HCT116 (cell line): ENCODE measurements around the gene AUTS2. TPM values are rescaled to one million over a fixed set of nuclear protein-coding genes. Genes with fewer than 3 reads are reported as not detected.

Experiments used
- ATAC-seq: fragments of 200-7000 bp; cut with Tn5 transposase; 2 replicates; pipeline ENCODE4 v1.9.1; 2020; ENCODE audit warnings: mild to moderate bottlenecking, moderate library complexity
- BruUV-seq: library from RNA; stranded (reverse); fragments of 400-500 nt; replicated peaks from 2 replicates; lab custom pipeline; 2021; lab: Mats Ljungman, UMichigan
- CTCF ChIA-PET: fragments of 300-600 bp; sonication (Branson Sonifier 250); formaldehyde crosslinking; loops from one replicate; lab custom pipeline; 2021; ENCODE audit warnings: antibody characterized with exemption; lab: Charles Lee
- POLR2A ChIA-PET: fragments of 300-600, 350-600 bp; sonication (Branson Sonifier 250); formaldehyde crosslinking; loops from one replicate; lab custom pipeline; 2021; ENCODE audit warnings: antibody characterized with exemption; lab: Charles Lee
- RAD21 ChIA-PET, 2 experiments: fragments of 300-600 bp; sonication (Branson Sonifier 250); formaldehyde crosslinking; loops; one replicate each; lab custom pipeline; 2023; ENCODE audit warnings: low total read pairs in 2 of 2; ENCODE audit not compliant: uncharacterized antibody in 2 of 2, unreplicated experiment in 2 of 2, low non-redundant PET in 1 of 2; lab: Charles Lee
- DNase-seq: peaks from one replicate; pipeline ENCODE4 v3.0.0-alpha.2; 2010; ENCODE audit warnings: low read depth, low spot score
- H2AFZ ChIP-seq: fragments of 200-600 bp; shearing (Covaris generic), sonication (generic); 2 replicates; pipeline ENCODE4 v1.6.1; 2017; ENCODE audit warnings: low read depth, mixed run types, mixed read lengths, antibody characterized with exemption, low read length; ENCODE audit not compliant: poor library complexity, severe bottlenecking
- H3K27ac ChIP-seq: 2 replicates; pipeline ENCODE4 v1.5.1; 2012; ENCODE audit warnings: low read depth, low read length
- H3K27me3 ChIP-seq: fragments of 200-600 bp; sonication (generic); 2 replicates; pipeline ENCODE4 v1.6.1; 2016; ENCODE audit warnings: mixed run types, low read length, mixed read lengths; ENCODE audit not compliant: insufficient read depth
- H3K36me3 ChIP-seq, 2 experiments: fragments of 200-500 bp in 1 of 2; fragments of 200-600 bp in 1 of 2; sonication (Bioruptor generic) in 1 of 2; sonication (generic) in 1 of 2; 2 replicates each; pipeline versions ENCODE4 v1.5.1 to v1.6.1; 2014 to 2016; ENCODE audit warnings: low read length in 2 of 2, inconsistent platforms in 1 of 2, mixed read lengths in 1 of 2, mixed run types in 1 of 2; ENCODE audit not compliant: insufficient read depth in 2 of 2, control insufficient read depth in 1 of 2
- H3K4me1 ChIP-seq, 2 experiments: fragments of 200-600 bp in 1 of 2; sonication (generic) in 1 of 2; 2 replicates each; pipeline versions ENCODE4 v1.5.1 to v1.6.1; 2012 to 2017; ENCODE audit warnings: low read length in 2 of 2, inconsistent platforms in 1 of 2, mild to moderate bottlenecking in 1 of 2, mixed read lengths in 1 of 2, mixed run types in 1 of 2, moderate library complexity in 1 of 2; ENCODE audit not compliant: insufficient read depth in 2 of 2, control insufficient read depth in 1 of 2
- H3K4me2 ChIP-seq: fragments of 200-600 bp; sonication (generic); 2 replicates; pipeline ENCODE4 v1.6.1; 2017; ENCODE audit warnings: mixed run types, low read length, mixed read lengths
- H3K4me3 ChIP-seq, 2 experiments: fragments of 200-600 bp in 1 of 2; sonication (generic) in 1 of 2; replicated peaks in 1 of 2; 2 replicates each; pipeline ENCODE4 v1.5.1; 2011 to 2016; ENCODE audit warnings: low read length in 2 of 2, control low read depth in 1 of 2, low read depth in 1 of 2, mild to moderate bottlenecking in 1 of 2, mixed read lengths in 1 of 2, mixed run types in 1 of 2
- H3K79me2 ChIP-seq: fragments of 200-600 bp; sonication (generic); 2 replicates; pipeline ENCODE4 v1.6.1; 2017; ENCODE audit warnings: mild to moderate bottlenecking, mixed run types, low read length, moderate library complexity, mixed read lengths; ENCODE audit not compliant: insufficient read depth
- H3K9ac ChIP-seq: fragments of 200-600 bp; sonication (generic); 2 replicates; pipeline ENCODE4 v1.6.1; 2016; ENCODE audit warnings: low read length, mixed read lengths
- H3K9me2 ChIP-seq: fragments of 200-600 bp; sonication (generic), shearing (Covaris generic); 2 replicates; pipeline ENCODE4 v1.6.1; 2017; ENCODE audit warnings: mixed run types, mild to moderate bottlenecking, moderate library complexity; ENCODE audit not compliant: insufficient read depth
- H3K9me3 ChIP-seq, 2 experiments: fragments of 200-500 bp in 1 of 2; fragments of 200-600 bp in 1 of 2; sonication (Bioruptor generic) in 1 of 2; sonication (generic) in 1 of 2; 2 replicates each; pipeline ENCODE4 v1.6.1; 2014 to 2017; ENCODE audit warnings: low read length in 2 of 2, mixed read lengths in 2 of 2, inconsistent platforms in 1 of 2, low read depth in 1 of 2, mild to moderate bottlenecking in 1 of 2, mixed run types in 1 of 2, moderate library complexity in 1 of 2; ENCODE audit not compliant: control insufficient read depth in 1 of 2, insufficient read depth in 1 of 2
- H4K20me1 ChIP-seq: fragments of 200-600 bp; sonication (generic), shearing (Covaris generic); 2 replicates; pipeline ENCODE4 v1.6.1; 2017; ENCODE audit warnings: mixed run types, mild to moderate bottlenecking, moderate library complexity; ENCODE audit not compliant: insufficient read depth
- CEBPB ChIP-seq: IDR thresholded peaks from 2 replicates; pipeline ENCODE4 v1.6.1; 2012; ENCODE audit warnings: low read depth
- EGR1 ChIP-seq: IDR thresholded peaks from 2 replicates; pipeline ENCODE4 v1.6.1; 2012; ENCODE audit warnings: low read depth
- EZH2phosphoT487 ChIP-seq: fragments of 200-600 bp; IDR thresholded peaks from 2 replicates; pipeline ENCODE4 v1.6.1; 2018; ENCODE audit warnings: antibody characterized with exemption, borderline replicate concordance
- FOSL1 ChIP-seq: IDR thresholded peaks from 2 replicates; pipeline ENCODE4 v1.6.1; 2012; ENCODE audit warnings: low read depth
- POLR2AphosphoS5 ChIP-seq: IDR thresholded peaks from 2 replicates; pipeline ENCODE4 v1.6.1; 2011; ENCODE audit warnings: mild to moderate bottlenecking, low read depth, low read length, moderate library complexity
- RAD21 ChIP-seq: IDR thresholded peaks from 2 replicates; pipeline ENCODE4 v1.6.1; 2012; ENCODE audit warnings: low read depth, mild to moderate bottlenecking
- REST ChIP-seq: IDR thresholded peaks from 2 replicates; pipeline ENCODE4 v1.6.1; 2012; ENCODE audit warnings: low read depth
- SP1 ChIP-seq: IDR thresholded peaks from 2 replicates; pipeline ENCODE4 v1.6.1; 2012; ENCODE audit warnings: low read depth
- SRF ChIP-seq: IDR thresholded peaks from 2 replicates; pipeline ENCODE4 v1.6.1; 2012; ENCODE audit warnings: low read depth
- ZFX ChIP-seq: fragments of 450-650 bp; IDR thresholded peaks from 2 replicates; pipeline ENCODE4 v1.6.1; 2017
- intact Hi-C: fragments of 100-400 bp; cut with micrococcal nuclease; formaldehyde crosslinking; loops from 2 replicates; pipeline ENCODE4 v1.10.0; 2022
- total RNA-seq: library from RNA; stranded (reverse); gene quantifications from one replicate; pipeline ENCODE4 v1.2.1, GENCODE V29; 2021; ENCODE audit not compliant: unreplicated experiment

Gene AUTS2
- total RNA-seq, 1 experiment from 2014 or later, result 0.93 TPM

GRCh38 chr7:69678494-69679187 is 80.4 kb downstream of the AUTS2 start:
- ATAC-seq, result no peak
- H2AFZ ChIP-seq, result no peak overlapping the region
- no peak overlapping the region for H3K9ac ChIP-seq
- no peaks in the 10 kb centered on the region for H3K36me3 ChIP-seq
- ChIA-PET CTCF (no interaction called here), POLR2A (no interaction called here), RAD21 (no interaction called here)
- BruUV-seq, result no TSS peak
- H4K20me1 ChIP-seq, result no peaks in the 10 kb centered on the region
- no peaks in the 10 kb centered on the region for H3K27me3 ChIP-seq
- no peaks in the 10 kb centered on the region for H3K9me2 ChIP-seq
- H3K79me2 ChIP-seq, result no peaks in the 10 kb centered on the region
- no peak for DNase-seq
- intact Hi-C loops, result no loop called here
- TF ChIP-seq SP1 (no peak), FOSL1 (no peak), REST (no peak), RAD21 (no peak), ZFX (no peak), EGR1 (no peak), POLR2AphosphoS5 (no peak), CEBPB (no peak), SRF (no peak), EZH2phosphoT487 (no peak)
- H3K9me3 ChIP-seq, result peaks cover 13 to 21% of the 10 kb centered on the region in 2 experiments; a peak in 3 of 4 replicates
- no peak overlapping the region for H3K4me3 ChIP-seq
- H3K4me2 ChIP-seq, result no peak overlapping the region
- H3K4me1 ChIP-seq, result no peaks in the 10 kb centered on the region
- H3K27ac ChIP-seq, result no peak overlapping the region
